ENCODE measurements around the gene CEBPA. TPM values are rescaled to one million over a fixed set of nuclear protein-coding genes. Genes with fewer than 3 reads are reported as not detected.

The CEBPA gene
- total RNA-seq, 1 donor from 2014 or later = 0.51 TPM

GRCh38 chr19:33252971-33253370 is 49.4 kb downstream of the CEBPA start:
- no peak overlapping the region for H3K4me3 Mint-ChIP-seq
- H3K36me3 Mint-ChIP-seq (ENCODE audit: low read depth) = no peaks in the 10 kb centered on the region
- intact Hi-C loops (cut with micrococcal nuclease) = no loop called here
- no peak overlapping the region for H3K27ac Mint-ChIP-seq
- ChIA-PET CTCF (no interaction called here), POLR2A (no interaction called here)
- no peak for TF ChIP-seq CTCF (IDR thresholded peaks at IDR 0.05)
- ATAC-seq (ENCODE audit: low read depth) = no peak
- H3K9me3 Mint-ChIP-seq = peaks cover 2% of the 10 kb centered on the region
- no peaks in the 10 kb centered on the region for H3K4me1 Mint-ChIP-seq
- H3K27me3 Mint-ChIP-seq = peaks cover 5% of the 10 kb centered on the region
- no peak for DNase-seq

- CTCF ChIA-PET = no interaction called here
- no peak for TF ChIP-seq CTCF (IDR thresholded peaks at IDR 0.05)
- no peaks in the 10 kb centered on the region for H3K9me3 Mint-ChIP-seq
- ATAC-seq (ENCODE audit: low read depth) (no peak), DNase-seq (no peak)
- peaks cover 5% of the 10 kb centered on the region for H3K27me3 Mint-ChIP-seq
- H3K4me3 Mint-ChIP-seq = no peak overlapping the region
- POLR2A ChIA-PET = no interaction called here
- no peaks in the 10 kb centered on the region for H3K36me3 Mint-ChIP-seq (ENCODE audit: low read depth)
- no peaks in the 10 kb centered on the region for H3K4me1 Mint-ChIP-seq
- no peak overlapping the region for H3K27ac Mint-ChIP-seq
- intact Hi-C loops (cut with micrococcal nuclease) = no loop called here
Observed at GRCh38 chr19:33252418-33252962, 49.8 kb downstream of the CEBPA start.

GRCh38 chr19:33251526-33252090 is 50.7 kb downstream of the CEBPA start:
- Mint-ChIP-seq H3K9me3 (no peaks in the 10 kb centered on the region), H3K4me1 (no peaks in the 10 kb centered on the region), H3K36me3 (ENCODE audit: low read depth) (no peaks in the 10 kb centered on the region), H3K4me3 (no peak overlapping the region), H3K27me3 (peaks cover 5% of the 10 kb centered on the region), H3K27ac (no peak overlapping the region)
- POLR2A ChIA-PET = no interaction called here
- intact Hi-C loops (cut with micrococcal nuclease) = no loop called here
- TF ChIP-seq CTCF (IDR thresholded peaks at IDR 0.05) = no peak
- CTCF ChIA-PET = no interaction called here
- no peak for DNase-seq
- ATAC-seq (ENCODE audit: low read depth) = no peak

GRCh38 chr19:33251076-33251475 is 51.3 kb downstream of the CEBPA start:
- Mint-ChIP-seq H3K36me3 (ENCODE audit: low read depth) (no peaks in the 10 kb centered on the region), H3K4me1 (no peaks in the 10 kb centered on the region), H3K27ac (no peak overlapping the region), H3K9me3 (no peaks in the 10 kb centered on the region), H3K27me3 (peaks cover 5% of the 10 kb centered on the region), H3K4me3 (no peak overlapping the region)
- intact Hi-C loops (cut with micrococcal nuclease) = no loop called here
- no peak for DNase-seq
- ATAC-seq (ENCODE audit: low read depth) = no peak
- POLR2A ChIA-PET = no interaction called here
- TF ChIP-seq CTCF (IDR thresholded peaks at IDR 0.05) = no peak
- CTCF ChIA-PET = no interaction called here

- H3K4me3 Mint-ChIP-seq = no peak overlapping the region
- no peaks in the 10 kb centered on the region for H3K9me3 Mint-ChIP-seq
- H3K27me3 Mint-ChIP-seq = peaks cover 2% of the 10 kb centered on the region
- H3K36me3 Mint-ChIP-seq (ENCODE audit: low read depth) = no peaks in the 10 kb centered on the region
- TF ChIP-seq CTCF (IDR thresholded peaks at IDR 0.05) = no peak
- H3K27ac Mint-ChIP-seq = no peak overlapping the region
- intact Hi-C loops (cut with micrococcal nuclease) = no loop called here
- DNase-seq = no peak
- no peak for ATAC-seq (ENCODE audit: low read depth)
- POLR2A ChIA-PET = no interaction called here
- no peaks in the 10 kb centered on the region for H3K4me1 Mint-ChIP-seq
- CTCF ChIA-PET = no interaction called here
Observed at GRCh38 chr19:33250500-33250899, 51.8 kb downstream of the CEBPA start.

Other genes with a start within 250 kb of the CEBPA start
- 1.0 and 1.7 TPM in 2 replicates for gene RHPN2, start 237.6 kb downstream of the CEBPA start, total RNA-seq
- gene GPATCH1, start 221.4 kb downstream of the CEBPA start, total RNA-seq = 12.8 and 13.0 TPM in 2 replicates
- 0.51 TPM in 1 of 2 replicates, not detected in the other for gene WDR88, start 170.4 kb downstream of the CEBPA start, total RNA-seq
- not detected in 2 replicates for gene LRP3, start 108.2 kb downstream of the CEBPA start, total RNA-seq
- not detected in 2 replicates for gene SLC7A10, start 76.7 kb downstream of the CEBPA start, total RNA-seq
- 30.6 and 32.0 TPM in 2 replicates for gene CEBPG, start 71.2 kb upstream of the CEBPA start, total RNA-seq
- 49.1 and 49.4 TPM in 2 replicates for gene PEPD, start 219.3 kb upstream of the CEBPA start, total RNA-seq

Data from activated B cell treated with CpG ODN at 0.5 μM for 24 hours (primary cell).